GM12878 (cell line): Measurements from ENCODE around the gene USH2A.

ENCODE experiments used
- CBX5 ChIP-seq: sonication (generic); IDR thresholded peaks from 2 replicates; pipeline ENCODE4 v1.6.1; 2016; ENCODE audit warnings: low read depth, moderate library complexity, mild to moderate bottlenecking, inconsistent platforms
- CTCF ChIP-seq, 3 experiments: IDR thresholded peaks in 2 of 3; conservative IDR thresholded peaks in 1 of 3; 2 replicates each; pipeline ENCODE4 v1.5.1; 2011; ENCODE audit warnings: low read depth in 3 of 3, low read length in 3 of 3, mild to moderate bottlenecking in 3 of 3, control low read depth in 2 of 3, moderate library complexity in 2 of 3, inconsistent platforms in 1 of 3, mixed read lengths in 1 of 3; ENCODE audit not compliant: control insufficient read depth in 2 of 3, insufficient read depth in 1 of 3; ENCODE audit errors: extremely low read depth in 1 of 3
- CUX1 ChIP-seq: IDR thresholded peaks from 2 replicates; pipeline ENCODE4 v1.6.1; 2012; ENCODE audit warnings: improper control_type of control experiment, low read depth, low read length; ENCODE audit not compliant: insufficient replicate concordance
- ELK1 ChIP-seq: IDR thresholded peaks from 2 replicates; pipeline ENCODE4 v1.6.1; 2012; ENCODE audit warnings: low read depth, low read length, improper control_type of control experiment
- NFYA ChIP-seq: IDR thresholded peaks from 2 replicates; pipeline ENCODE4 v1.6.1; 2011; ENCODE audit warnings: low read depth, mild to moderate bottlenecking, low read length, improper control_type of control experiment, borderline replicate concordance
- POLR2AphosphoS5 ChIP-seq: IDR thresholded peaks from 2 replicates; pipeline ENCODE4 v1.6.1; 2011; ENCODE audit warnings: mild to moderate bottlenecking, low read length, inconsistent platforms
- SIN3A ChIP-seq: IDR thresholded peaks from 2 replicates; pipeline ENCODE4 v1.6.1; 2012; ENCODE audit warnings: low read depth, low read length, improper control_type of control experiment
- USF1 ChIP-seq: IDR thresholded peaks from 2 replicates; pipeline ENCODE4 v1.6.1; 2011; ENCODE audit warnings: borderline replicate concordance, low read depth, mild to moderate bottlenecking, moderate library complexity, mixed read lengths, low read length; ENCODE audit not compliant: insufficient read depth; ENCODE audit errors: extremely low read length

- TF ChIP-seq ELK1 (no peak), CTCF (IDR thresholded peaks at IDR 0.05 in 2 of 3, conservative IDR thresholded peaks at IDR 0.05 in 1 of 3; ENCODE audit: control insufficient read depth in 2 of 3, extremely low read depth in 1 of 3, insufficient read depth in 1 of 3, low read depth in 3 of 3, low read length in 3 of 3) (no peak), POLR2AphosphoS5 (no peak), USF1 (no peak), SIN3A (no peak), CBX5 (no peak), CUX1 (no peak), NFYA (no peak)
These were observed 35.6 kb upstream of the USH2A start for GRCh38 chr1:216458812-216459211.
